Muscle layer of duodenum (tissue), 2 donors: Measurements from ENCODE around the gene NAB1.

ENCODE experiments used
- H3K27ac ChIP-seq: one replicate; pipeline ENCODE4 v1.7.0; 2013; ENCODE audit warnings: mild to moderate bottlenecking, low read length
- H3K27me3 ChIP-seq: one replicate; pipeline ENCODE4 v1.7.0; 2013; ENCODE audit warnings: low read depth, mild to moderate bottlenecking, control low read depth, low read length
- H3K36me3 ChIP-seq, 2 donors: one replicate each; pipeline ENCODE4 v1.7.0; 2013; ENCODE audit warnings: low read length in 2 of 2, control low read depth in 1 of 2, mild to moderate bottlenecking in 1 of 2; ENCODE audit not compliant: insufficient read depth in 2 of 2, control insufficient read depth in 1 of 2
- H3K4me1 ChIP-seq, 2 donors: one replicate each; pipeline ENCODE4 v1.7.0; 2013; ENCODE audit warnings: low read length in 2 of 2, mild to moderate bottlenecking in 2 of 2, control low read depth in 1 of 2, moderate library complexity in 1 of 2; ENCODE audit not compliant: insufficient read depth in 2 of 2, control insufficient read depth in 1 of 2
- H3K4me3 ChIP-seq, 2 donors: one replicate each; pipeline ENCODE4 v1.7.0; 2013; ENCODE audit warnings: low read length in 2 of 2, low read depth in 1 of 2, mild to moderate bottlenecking in 1 of 2
- H3K9me3 ChIP-seq, 2 donors: one replicate each; pipeline ENCODE4 v1.7.0; 2013; ENCODE audit warnings: low read length in 2 of 2, control low read depth in 1 of 2, mild to moderate bottlenecking in 1 of 2; ENCODE audit not compliant: control insufficient read depth in 1 of 2
- donor health status: healthy.

NAB1 gene

GRCh38 chr2:190641469-190641868 is 7.4 kb upstream of the NAB1 start:
- Histone ChIP-seq H3K27me3 (no peaks in the 10 kb centered on the region), H3K9me3 (no peaks in the 10 kb centered on the region), H3K4me3 (no peak overlapping the region), H3K36me3 (no peaks in the 10 kb centered on the region), H3K27ac (no peak overlapping the region), H3K4me1 (peaks cover 13 to 38% of the 10 kb centered on the region in 2 donors)

GRCh38 chr2:190646780-190647522 is 1.9 kb upstream of the NAB1 start:
- H3K9me3 ChIP-seq = no peaks in the 10 kb centered on the region
- H3K4me1 ChIP-seq = peaks cover 9 to 13% of the 10 kb centered on the region in 2 donors
- peaks cover 0 to 4% of the 10 kb centered on the region in 2 donors for H3K36me3 ChIP-seq
- no peaks in the 10 kb centered on the region for H3K27me3 ChIP-seq
- H3K4me3 ChIP-seq = peak overlapping the region in 1 of 2 donors; percentile 82
- H3K27ac ChIP-seq = no peak overlapping the region

GRCh38 chr2:190648289-190649034 is 421 bp upstream of the NAB1 start:
- H3K4me3 ChIP-seq = peak overlapping the region; percentile 58 to 82
- H3K4me1 ChIP-seq = peaks cover 9 to 16% of the 10 kb centered on the region in 2 donors
- no peaks in the 10 kb centered on the region for H3K9me3 ChIP-seq
- peak overlapping the region; percentile 31 for H3K27ac ChIP-seq
- H3K36me3 ChIP-seq = peaks cover 0 to 4% of the 10 kb centered on the region in 2 donors
- no peaks in the 10 kb centered on the region for H3K27me3 ChIP-seq

GRCh38 chr2:190649798-190650390 is 1.0 kb downstream of the NAB1 start:
- Histone ChIP-seq H3K27ac (peak overlapping the region; percentile 66), H3K4me3 (peak overlapping the region; percentile 84 to 93), H3K27me3 (no peaks in the 10 kb centered on the region), H3K9me3 (no peaks in the 10 kb centered on the region), H3K4me1 (peaks cover 14 to 30% of the 10 kb centered on the region in 2 donors), H3K36me3 (peaks cover 0 to 4% of the 10 kb centered on the region in 2 donors)

- H3K9me3 ChIP-seq = no peaks in the 10 kb centered on the region
- H3K4me1 ChIP-seq = peaks cover 14 to 34% of the 10 kb centered on the region in 2 donors
- H3K36me3 ChIP-seq = peaks cover 0 to 4% of the 10 kb centered on the region in 2 donors
- peak overlapping the region in 1 of 2 donors; percentile 84 for H3K4me3 ChIP-seq
- no peak overlapping the region for H3K27ac ChIP-seq
- H3K27me3 ChIP-seq = no peaks in the 10 kb centered on the region
These were observed 2.5 kb downstream of the NAB1 start for GRCh38 chr2:190651413-190651812.

GRCh38 chr2:190653231-190653630 is 4.3 kb downstream of the NAB1 start:
- Histone ChIP-seq H3K4me3 (no peak overlapping the region), H3K4me1 (peaks cover 21 to 39% of the 10 kb centered on the region in 2 donors), H3K27ac (no peak overlapping the region), H3K36me3 (peaks cover 0 to 4% of the 10 kb centered on the region in 2 donors), H3K27me3 (no peaks in the 10 kb centered on the region), H3K9me3 (no peaks in the 10 kb centered on the region)

GRCh38 chr2:190653931-190654330 is 5.0 kb downstream of the NAB1 start:
- no peaks in the 10 kb centered on the region for H3K27me3 ChIP-seq
- no peak overlapping the region for H3K4me3 ChIP-seq
- H3K27ac ChIP-seq = no peak overlapping the region
- H3K36me3 ChIP-seq = peaks cover 0 to 4% of the 10 kb centered on the region in 2 donors
- peaks cover 21 to 44% of the 10 kb centered on the region in 2 donors for H3K4me1 ChIP-seq
- H3K9me3 ChIP-seq = no peaks in the 10 kb centered on the region

- no peak overlapping the region for H3K27ac ChIP-seq
- H3K4me1 ChIP-seq = peaks cover 21 to 44% of the 10 kb centered on the region in 2 donors
- H3K36me3 ChIP-seq = no peaks in the 10 kb centered on the region
- peak overlapping the region in 1 of 2 donors; percentile 3 for H3K4me3 ChIP-seq
- no peaks in the 10 kb centered on the region for H3K27me3 ChIP-seq
- no peaks in the 10 kb centered on the region for H3K9me3 ChIP-seq
These were observed 6.2 kb downstream of the NAB1 start for GRCh38 chr2:190655113-190655512.

GRCh38 chr2:190655570-190655969 is 6.7 kb downstream of the NAB1 start:
- Histone ChIP-seq H3K9me3 (no peaks in the 10 kb centered on the region), H3K27ac (no peak overlapping the region), H3K4me3 (peak overlapping the region in 1 of 2 donors; percentile 3), H3K36me3 (no peaks in the 10 kb centered on the region), H3K27me3 (no peaks in the 10 kb centered on the region), H3K4me1 (peaks cover 16 to 46% of the 10 kb centered on the region in 2 donors)

- Histone ChIP-seq H3K4me1 (peaks cover 13 to 54% of the 10 kb centered on the region in 2 donors), H3K27me3 (no peaks in the 10 kb centered on the region), H3K36me3 (no peaks in the 10 kb centered on the region), H3K27ac (no peak overlapping the region), H3K9me3 (no peaks in the 10 kb centered on the region), H3K4me3 (peak overlapping the region in 1 of 2 donors; percentile 3)
These were observed 7.4 kb downstream of the NAB1 start for GRCh38 chr2:190656301-190656700.
